ENCODE data around the gene MLST8.

DNA sequence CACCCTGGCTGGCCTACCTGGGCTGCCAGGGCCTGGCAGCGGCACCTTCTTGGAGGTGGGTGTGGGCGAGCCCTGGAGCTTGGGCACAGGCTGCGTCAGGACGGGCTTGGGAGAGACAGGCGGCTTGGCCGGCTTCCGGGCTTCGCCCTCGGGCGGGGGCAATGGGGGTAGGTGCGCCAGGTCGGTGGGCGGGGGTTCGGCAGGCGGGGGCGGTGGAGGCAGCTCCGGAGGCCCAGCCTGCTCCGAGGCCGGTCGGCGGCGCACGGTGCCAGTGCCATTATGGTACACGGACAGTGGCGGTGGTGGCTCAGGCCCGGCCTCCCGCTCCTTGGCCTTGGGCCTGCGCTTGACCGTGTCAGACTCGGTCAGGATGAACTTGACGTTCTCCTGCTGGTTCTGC, 25.7 kb upstream of the MLST8 start:
- TF ChIP-seq, protein P1, sequence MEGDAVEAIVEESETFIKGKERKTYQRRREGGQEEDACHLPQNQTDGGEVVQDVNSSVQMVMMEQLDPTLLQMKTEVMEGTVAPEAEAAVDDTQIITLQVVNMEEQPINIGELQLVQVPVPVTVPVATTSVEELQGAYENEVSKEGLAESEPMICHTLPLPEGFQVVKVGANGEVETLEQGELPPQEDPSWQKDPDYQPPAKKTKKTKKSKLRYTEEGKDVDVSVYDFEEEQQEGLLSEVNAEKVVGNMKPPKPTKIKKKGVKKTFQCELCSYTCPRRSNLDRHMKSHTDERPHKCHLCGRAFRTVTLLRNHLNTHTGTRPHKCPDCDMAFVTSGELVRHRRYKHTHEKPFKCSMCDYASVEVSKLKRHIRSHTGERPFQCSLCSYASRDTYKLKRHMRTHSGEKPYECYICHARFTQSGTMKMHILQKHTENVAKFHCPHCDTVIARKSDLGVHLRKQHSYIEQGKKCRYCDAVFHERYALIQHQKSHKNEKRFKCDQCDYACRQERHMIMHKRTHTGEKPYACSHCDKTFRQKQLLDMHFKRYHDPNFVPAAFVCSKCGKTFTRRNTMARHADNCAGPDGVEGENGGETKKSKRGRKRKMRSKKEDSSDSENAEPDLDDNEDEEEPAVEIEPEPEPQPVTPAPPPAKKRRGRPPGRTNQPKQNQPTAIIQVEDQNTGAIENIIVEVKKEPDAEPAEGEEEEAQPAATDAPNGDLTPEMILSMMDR (IDR thresholded peaks at IDR 0.05): no peak
- TF ChIP-seq POLR2A (IDR thresholded peaks at IDR 0.05): no peak

Measured in body of pancreas (tissue), 4 donors.